Measurements from ENCODE around the gene ZNF710.

ZNF710 gene

GRCh38 chr15:90037961-90038631 lies 37.0 kb downstream of the ZNF710 start:
- no peak for DNase-seq

- DNase-seq: no peak
Observed at GRCh38 chr15:90038632-90039095, 37.5 kb downstream of the ZNF710 start.

GRCh38 chr15:90039996-90040395 lies 38.9 kb downstream of the ZNF710 start:
- no peak for DNase-seq

- no peak for DNase-seq
Observed at GRCh38 chr15:90040618-90041017, 39.5 kb downstream of the ZNF710 start.

GRCh38 chr15:90042356-90042755 lies 41.2 kb downstream of the ZNF710 start:
- no peak for DNase-seq

DNA sequence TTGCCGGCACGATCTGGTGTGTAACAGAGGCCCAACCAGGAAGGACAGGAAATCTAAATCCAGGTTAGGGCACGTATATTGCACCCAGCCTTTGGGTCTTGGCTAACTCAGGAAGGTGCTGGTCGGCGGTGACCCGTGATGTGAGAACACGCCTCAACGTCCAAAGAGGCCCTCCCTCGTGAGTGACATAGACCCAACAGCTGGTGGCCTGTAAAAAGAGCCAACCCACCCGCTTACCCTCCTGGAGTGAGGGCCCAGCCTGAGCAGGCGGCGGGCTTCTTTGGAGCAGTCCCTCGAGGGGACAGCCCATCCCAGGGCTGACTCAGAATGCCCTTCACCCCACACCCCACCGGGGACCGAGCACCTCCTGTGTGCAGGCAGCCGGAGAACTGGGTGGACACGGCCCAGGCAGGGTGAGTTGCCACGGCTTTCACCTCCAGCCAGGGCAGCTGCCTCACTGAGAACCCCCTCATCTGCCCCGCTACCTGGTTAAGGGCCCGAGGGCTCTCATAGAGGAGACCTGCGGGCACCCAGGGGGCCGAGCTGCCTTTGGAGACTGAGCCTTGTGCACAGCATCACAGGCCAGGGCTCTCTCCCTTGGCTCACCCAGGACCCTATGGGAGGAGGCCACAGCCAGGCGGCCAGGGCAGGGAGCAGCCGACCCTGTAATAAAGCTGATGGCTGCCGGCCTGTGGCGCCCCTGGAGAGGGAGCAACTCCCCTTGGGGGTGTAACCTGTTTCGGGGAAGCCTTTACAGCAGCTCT lies 41.8 kb downstream of the ZNF710 start:
- no peak for DNase-seq

DNA sequence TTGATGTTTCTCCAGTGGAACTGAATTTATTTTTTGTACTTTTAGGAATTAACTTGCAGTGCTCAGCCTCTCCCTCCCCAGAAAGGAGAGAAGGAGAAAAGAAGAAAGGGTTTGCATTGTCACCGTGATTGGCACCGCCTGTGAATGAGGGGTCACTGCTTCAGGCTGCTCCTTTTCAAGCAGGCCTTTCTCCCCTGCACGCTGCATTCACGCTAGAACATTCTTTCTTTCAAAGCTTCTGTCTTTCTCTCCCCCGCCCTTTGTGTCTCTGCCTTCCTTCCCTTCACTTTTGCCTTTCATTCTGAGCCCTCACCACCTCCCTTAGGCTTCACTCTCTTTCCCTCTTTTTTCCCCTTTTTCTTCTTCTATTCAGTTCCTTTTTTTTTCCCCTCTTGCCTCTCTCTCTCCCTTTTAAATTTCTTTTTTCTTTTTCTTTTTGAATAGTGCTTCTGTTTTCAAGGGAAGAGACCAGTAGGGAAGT lies 42.4 kb downstream of the ZNF710 start:
- DNase-seq: no peak

DNA sequence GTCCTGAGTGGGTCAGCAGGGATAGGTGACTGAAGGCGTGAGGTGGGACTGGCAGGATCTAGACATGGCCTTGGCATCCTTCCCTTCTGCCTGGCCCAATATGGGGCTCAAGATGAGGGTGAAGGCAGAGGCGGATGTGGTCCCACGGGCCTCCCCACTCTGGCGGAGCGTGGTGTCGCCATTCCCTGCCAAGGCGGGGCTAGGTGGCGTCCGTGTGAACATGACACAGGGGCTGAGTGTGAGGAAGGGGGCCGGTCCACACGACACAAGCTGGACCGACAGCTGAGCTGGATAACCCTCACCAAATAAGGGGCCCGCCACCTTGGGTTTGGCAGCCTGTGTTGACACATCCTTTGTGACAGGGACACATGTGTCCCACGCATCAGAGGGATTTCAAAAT lies 43.1 kb downstream of the ZNF710 start:
- no peak for DNase-seq

DNA sequence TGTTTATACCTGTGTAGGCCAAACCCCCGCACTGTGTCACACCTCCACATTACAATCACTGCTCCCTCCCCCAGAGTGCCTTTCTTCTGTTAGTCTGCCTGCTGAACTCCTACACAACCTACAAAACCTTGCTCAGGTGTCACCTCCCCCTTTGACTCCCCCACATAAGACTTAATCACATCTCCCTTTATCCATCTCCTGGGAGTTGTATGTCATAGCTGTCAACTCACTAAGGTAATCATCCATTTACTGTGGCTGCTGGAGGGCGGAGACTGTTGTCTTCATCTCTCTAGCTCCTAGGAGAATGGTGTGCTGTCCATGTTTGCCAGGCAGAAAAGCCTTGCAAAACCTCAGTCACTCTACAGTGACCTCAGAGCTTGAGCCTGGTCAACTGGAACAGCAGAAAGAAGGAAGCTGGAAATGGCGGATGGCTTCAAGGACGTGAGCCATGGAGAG lies 43.8 kb downstream of the ZNF710 start:
- DNase-seq: no peak

GRCh38 chr15:90046289-90046688 lies 45.2 kb downstream of the ZNF710 start:
- DNase-seq: no peak

DNA sequence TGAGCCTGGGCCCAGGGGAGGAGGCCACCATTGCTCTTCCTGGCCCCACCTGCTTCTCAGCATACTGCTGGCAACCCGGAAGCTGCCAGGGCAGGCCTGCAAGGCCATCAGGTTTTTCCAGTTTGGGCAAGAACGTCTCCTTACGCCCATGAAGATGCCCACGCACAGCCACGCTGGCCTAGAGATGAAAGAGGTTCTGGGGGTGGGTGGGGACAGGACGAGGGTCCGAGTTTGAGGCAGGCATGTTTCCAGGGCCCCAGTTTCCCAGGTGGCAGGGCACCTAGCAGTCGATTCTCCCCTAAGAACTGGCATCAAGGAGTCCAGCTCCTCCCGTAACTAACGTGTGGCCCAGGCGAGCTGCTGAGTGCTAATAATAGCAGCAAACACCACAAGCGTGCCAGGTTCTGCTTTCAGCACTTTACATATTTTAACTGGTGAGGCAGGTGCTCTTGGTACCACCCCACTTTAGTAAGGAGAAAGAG lies 45.8 kb downstream of the ZNF710 start:
- DNase-seq: no peak

DNA sequence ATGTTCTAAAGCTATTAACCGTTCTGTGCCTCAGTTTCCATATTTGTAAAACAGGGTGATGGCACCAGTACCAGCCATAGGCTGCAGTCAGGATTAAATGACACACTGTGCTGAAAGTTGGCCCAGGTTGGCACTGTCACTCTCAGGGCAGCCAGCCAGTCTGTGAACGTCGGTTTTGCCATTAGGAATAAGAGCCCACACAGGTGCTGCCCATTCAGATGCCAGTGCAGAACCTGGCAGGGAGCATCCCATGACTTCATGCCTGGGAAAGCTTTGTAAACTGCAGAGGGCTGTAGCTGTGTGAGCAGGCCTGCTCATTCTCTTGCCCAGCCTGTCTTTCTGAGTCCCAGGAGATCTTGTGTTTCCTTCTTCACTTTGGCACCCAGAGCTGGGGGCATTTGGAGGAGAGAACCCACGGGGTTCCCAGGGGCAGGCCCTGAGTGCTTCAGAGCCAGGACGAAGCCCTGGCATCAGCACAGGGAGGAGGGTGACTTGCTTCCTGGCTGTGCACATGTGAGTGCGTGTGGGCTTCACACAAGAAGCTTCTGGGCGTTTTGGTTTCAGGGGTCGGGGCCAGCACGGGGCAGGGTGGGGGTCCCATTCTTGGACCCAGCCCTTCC lies 46.9 kb downstream of the ZNF710 start:
- peak in 12 of 58 donors; percentile 20 to 56 (median 30) for DNase-seq

- DNase-seq: no peak
Observed at GRCh38 chr15:90049030-90049429, 47.9 kb downstream of the ZNF710 start.

DNA sequence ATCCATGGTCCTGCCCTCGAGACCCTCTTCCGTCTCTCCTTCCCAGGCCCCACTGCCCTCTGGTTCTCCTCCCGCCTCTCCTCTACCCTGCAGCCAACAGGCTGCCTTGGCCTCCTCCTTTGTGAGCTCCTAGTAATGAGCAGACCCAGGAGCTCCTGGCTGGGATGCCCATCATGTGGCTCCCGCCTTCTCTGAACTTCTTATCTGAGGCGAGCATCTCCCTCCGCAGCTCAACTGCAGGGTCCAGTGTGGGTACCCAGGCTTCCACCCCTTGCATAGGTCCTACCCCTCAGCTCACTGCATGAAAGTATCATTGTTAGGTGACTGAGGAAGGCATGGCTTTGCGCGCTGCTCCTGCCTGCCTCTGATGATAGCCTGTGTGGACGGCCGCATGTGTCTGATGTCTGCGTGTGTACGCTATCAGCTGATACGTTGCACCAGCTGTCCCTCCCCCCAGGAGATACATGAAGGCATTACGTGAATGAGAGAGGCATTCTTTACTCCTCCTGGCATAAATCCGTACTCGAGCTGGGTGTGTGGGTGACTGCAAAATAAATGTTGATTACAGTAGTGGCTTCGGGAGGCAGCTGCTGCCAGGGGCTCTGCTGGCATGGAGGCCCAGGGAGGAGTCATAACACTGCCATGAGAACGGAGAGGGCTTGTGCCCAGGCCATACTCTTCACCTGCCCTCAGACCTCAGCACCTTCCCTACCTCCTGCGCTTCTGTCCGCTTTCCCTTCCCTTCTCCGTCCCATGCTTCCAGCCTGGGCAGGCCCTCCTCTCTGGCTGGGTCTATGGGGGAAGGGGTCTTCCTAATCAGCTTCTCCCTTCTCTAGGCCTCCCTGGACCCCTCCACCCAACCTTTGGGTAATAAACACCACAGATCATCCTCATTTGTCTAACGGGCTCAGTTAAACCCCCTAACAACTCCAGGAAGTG lies 48.8 kb downstream of the ZNF710 start:
- DNase-seq: peak in 18 of 58 donors; percentile 21 to 67 (median 34)

DNA sequence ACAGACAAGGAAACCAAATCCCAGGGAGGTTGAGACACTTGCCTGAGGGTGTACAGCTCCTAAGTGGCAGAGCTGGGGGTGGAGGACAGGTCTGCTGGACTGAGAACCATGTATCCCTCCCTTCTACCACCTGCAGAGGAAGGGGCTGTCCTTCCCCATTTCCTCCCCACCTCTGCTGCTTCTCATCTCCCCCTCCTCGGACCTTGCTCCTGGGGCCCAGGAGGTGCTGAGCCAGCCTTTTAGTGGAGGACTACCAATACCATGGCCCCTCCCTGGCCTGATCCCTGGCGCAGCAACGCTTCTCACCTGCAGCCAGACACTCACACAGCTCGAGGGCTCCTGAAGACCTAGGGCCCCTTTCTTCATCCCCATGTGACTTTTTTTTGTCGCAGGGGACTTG lies 50.8 kb downstream of the ZNF710 start:
- DNase-seq: no peak

DNA sequence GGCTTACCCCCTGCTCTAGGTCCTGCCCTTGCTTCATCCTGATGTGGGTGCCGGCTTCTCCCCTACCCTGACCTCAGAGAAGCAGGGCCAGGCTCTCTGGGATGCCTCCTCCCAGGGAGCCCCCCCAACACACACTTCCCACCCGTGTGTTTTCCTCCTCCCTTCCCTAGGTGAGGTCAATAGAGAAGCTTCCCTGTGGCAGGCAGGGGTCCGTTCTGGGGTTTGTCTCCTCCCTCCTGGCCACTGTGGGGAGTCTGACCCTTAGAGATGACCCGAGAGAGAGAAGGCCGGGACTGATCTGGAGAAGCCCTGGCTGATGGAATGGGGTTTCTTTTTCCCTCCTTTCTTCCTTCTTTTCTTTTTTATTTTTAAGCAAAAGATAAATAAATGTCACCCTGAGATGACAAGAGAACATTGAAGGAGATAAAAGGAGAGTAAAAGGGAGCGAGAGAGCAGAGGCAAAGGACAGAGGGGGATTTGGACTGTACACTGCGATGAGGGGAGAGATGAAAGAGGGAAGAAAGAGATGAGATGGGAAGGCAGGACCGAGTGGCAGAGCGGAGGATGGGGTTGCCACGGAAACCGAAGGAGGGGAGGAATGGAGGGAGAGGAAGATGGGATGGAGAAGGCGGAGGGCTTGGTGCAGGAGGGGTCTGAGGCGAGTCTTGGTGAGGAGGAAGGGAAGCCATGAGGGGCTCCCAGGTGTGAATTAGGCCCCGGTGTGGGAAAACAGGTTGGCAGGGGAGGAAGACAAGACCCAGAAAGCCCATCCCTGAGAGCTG lies 52.8 kb downstream of the ZNF710 start:
- DNase-seq: no peak

- DNase-seq: no peak
Observed at GRCh38 chr15:90054618-90055097, 53.5 kb downstream of the ZNF710 start.

DNA sequence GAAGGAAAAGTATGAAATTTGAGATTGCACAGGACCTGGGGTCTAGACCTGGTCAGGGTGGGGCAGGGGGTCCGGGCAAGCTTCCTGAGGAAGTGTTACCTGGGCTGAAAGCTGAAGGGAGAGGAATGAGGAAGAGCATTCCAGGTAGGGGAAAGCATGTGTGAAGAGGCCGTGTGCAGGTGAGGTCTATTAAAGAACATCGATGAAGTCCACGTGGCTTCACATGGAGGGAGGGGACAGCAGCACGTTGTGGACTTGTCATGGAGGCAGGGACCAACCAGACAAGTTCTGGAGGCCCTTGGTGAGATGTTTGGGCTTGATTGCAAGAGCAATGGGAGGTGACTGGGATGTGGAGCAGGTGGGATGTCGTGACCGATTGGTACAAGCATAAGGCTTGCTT lies 54.1 kb downstream of the ZNF710 start:
- DNase-seq: no peak

- DNase-seq: no peak
Observed at GRCh38 chr15:90056529-90056928, 55.4 kb downstream of the ZNF710 start.

GRCh38 chr15:90058308-90058707 lies 57.2 kb downstream of the ZNF710 start:
- no peak for DNase-seq

Measured in anterior cingulate cortex (tissue), 58 donors.